Liver (tissue), 9 donors: ENCODE measurements around the gene DOCK2. TPM values are rescaled to one million over a fixed set of nuclear protein-coding genes. Genes with fewer than 3 reads are reported as not detected.
"Not testable (repeated sequence)": the region's sequence is repeated elsewhere in the genome, so short reads cannot be mapped to it uniquely, and the experiment has no call there.

Experiments used
- DNase-seq: peaks from one replicate; pipeline ENCODE4 v3.0.0-alpha.2; 2017; ENCODE audit warnings: low spot score
- H3K27ac ChIP-seq, 2 donors: one replicate each; pipeline ENCODE4 v1.7.0; 2013; ENCODE audit warnings: inconsistent platforms in 2 of 2, low read length in 2 of 2, control low read depth in 1 of 2, low read depth in 1 of 2, mild to moderate bottlenecking in 1 of 2
- H3K27me3 ChIP-seq, 4 donors: one replicate each; pipeline versions ENCODE4 v1.6.1 to v1.7.0; 2013; ENCODE audit warnings: low read length in 3 of 4, inconsistent platforms in 1 of 4, mild to moderate bottlenecking in 1 of 4, moderate library complexity in 1 of 4; ENCODE audit not compliant: control insufficient read depth in 4 of 4, insufficient read depth in 4 of 4
- H3K36me3 ChIP-seq, 4 donors: one replicate each; pipeline versions ENCODE4 v1.6.1 to v1.7.0; 2013; ENCODE audit warnings: low read length in 3 of 4, mild to moderate bottlenecking in 3 of 4, low read depth in 1 of 4, moderate library complexity in 1 of 4; ENCODE audit not compliant: control insufficient read depth in 4 of 4, insufficient read depth in 3 of 4
- H3K4me1 ChIP-seq, 4 donors: one replicate each; pipeline versions ENCODE4 v1.6.1 to v1.7.0; 2013; ENCODE audit warnings: low read length in 3 of 4, mild to moderate bottlenecking in 3 of 4, moderate library complexity in 1 of 4; ENCODE audit not compliant: control insufficient read depth in 4 of 4, insufficient read depth in 4 of 4
- H3K4me3 ChIP-seq, 3 donors: one replicate each; pipeline versions ENCODE4 v1.6.1 to v1.7.0; 2013; ENCODE audit warnings: low read length in 3 of 3, control low read depth in 1 of 3, low read depth in 1 of 3, mild to moderate bottlenecking in 1 of 3
- H3K9ac ChIP-seq, 2 donors: one replicate each; pipeline ENCODE4 v1.7.0; 2013; ENCODE audit warnings: low read length in 2 of 2, mild to moderate bottlenecking in 2 of 2, moderate library complexity in 2 of 2, control low read depth in 1 of 2, low read depth in 1 of 2
- H3K9me3 ChIP-seq, 4 donors: one replicate each; pipeline versions ENCODE4 v1.6.1 to v1.7.0; 2013; ENCODE audit warnings: low read length in 3 of 4; ENCODE audit not compliant: control insufficient read depth in 4 of 4
- CTCF ChIP-seq: fragments of 150-350 bp; IDR thresholded peaks from 2 replicates; pipeline ENCODE4 v1.5.1; 2017; ENCODE audit warnings: improper control_type of control experiment, low read depth, low read length; ENCODE audit not compliant: missing input control
- EGR1 ChIP-seq, 2 donors: IDR thresholded peaks; 2 replicates each; pipeline ENCODE4 v1.6.1; 2016 to 2018; ENCODE audit warnings: antibody characterized with exemption in 2 of 2, low read depth in 2 of 2
- FOXA1 ChIP-seq: IDR thresholded peaks from 2 replicates; pipeline ENCODE4 v1.6.1; 2016; ENCODE audit warnings: antibody characterized with exemption
- FOXA2 ChIP-seq: IDR thresholded peaks from 2 replicates; pipeline ENCODE4 v1.6.1; 2016; ENCODE audit warnings: antibody characterized with exemption
- GABPA ChIP-seq, 2 donors: IDR thresholded peaks in 1 of 2; conservative IDR thresholded peaks in 1 of 2; 2 replicates each; pipeline ENCODE4 v1.6.1; 2016; ENCODE audit warnings: antibody characterized with exemption in 2 of 2, mild to moderate bottlenecking in 1 of 2, moderate library complexity in 1 of 2
- HNF4A ChIP-seq, 2 donors: conservative IDR thresholded peaks; 2 replicates each; pipeline ENCODE4 v1.6.1; 2016; ENCODE audit warnings: antibody characterized with exemption in 2 of 2, mild to moderate bottlenecking in 2 of 2
- JUND ChIP-seq, 2 donors: IDR thresholded peaks; 2 replicates each; pipeline ENCODE4 v1.6.1; 2016; ENCODE audit warnings: antibody characterized with exemption in 2 of 2
- NR2F2 ChIP-seq: IDR thresholded peaks from 2 replicates; pipeline ENCODE4 v1.6.1; 2016; ENCODE audit warnings: antibody characterized with exemption
- RAD21 ChIP-seq, 2 donors: IDR thresholded peaks; 2 replicates each; pipeline ENCODE4 v1.6.1; 2016; ENCODE audit warnings: antibody characterized with exemption in 2 of 2, mild to moderate bottlenecking in 2 of 2
- REST ChIP-seq: IDR thresholded peaks from 2 replicates; pipeline ENCODE4 v1.6.1; 2016; ENCODE audit warnings: antibody characterized with exemption, mild to moderate bottlenecking
- RXRA ChIP-seq, 2 donors: IDR thresholded peaks; 2 replicates each; pipeline ENCODE4 v1.6.1; 2017 to 2018; ENCODE audit warnings: antibody characterized with exemption in 2 of 2, mild to moderate bottlenecking in 1 of 2
- SP1 ChIP-seq: IDR thresholded peaks from 2 replicates; pipeline ENCODE4 v1.6.1; 2018; ENCODE audit warnings: antibody characterized with exemption, mild to moderate bottlenecking
- TAF1 ChIP-seq: conservative IDR thresholded peaks from 2 replicates; pipeline ENCODE4 v1.6.1; 2016; ENCODE audit warnings: antibody characterized with exemption, mild to moderate bottlenecking
- YY1 ChIP-seq: IDR thresholded peaks from 2 replicates; pipeline ENCODE4 v1.6.1; 2016; ENCODE audit warnings: antibody characterized with exemption, mild to moderate bottlenecking
- ZBTB33 ChIP-seq: IDR thresholded peaks from 2 replicates; pipeline ENCODE4 v1.6.1; 2016; ENCODE audit warnings: antibody characterized with exemption
- WGBS: extraction: QIAGEN DNeasy Blood & Tissue Kit; methylation state at CpG from one replicate; pipeline ENCODE4 v1.1.7; 2013; 5-methylcytosine and 5-hydroxymethylcytosine counted together
- polyA plus RNA-seq, 2 donors: library from polyadenylated mRNA; stranded (reverse) in 1 of 2; unstranded in 1 of 2; fragments of 200-250 nt in 1 of 2; fragments of >200 nt in 1 of 2; fragmentation: Nextera tagmentation in 1 of 2; extraction: Ambion mirVana in 1 of 2; gene quantifications; one replicate each; pipeline versions ENCODE4 v1.2.1 to v1.2.3, GENCODE V29; 2013 to 2015
- total RNA-seq, 2 donors: library from RNA; depleted of rRNA; stranded (reverse); fragments of >200 nt; gene quantifications; one replicate each; pipeline ENCODE4 v1.2.3, GENCODE V29; 2014
- TF ChIP-seq, protein P1 (sequence below): IDR thresholded peaks from 2 replicates; pipeline ENCODE4 v1.6.1; 2016; ENCODE audit warnings: antibody characterized with exemption
- TF ChIP-seq, protein P2 (sequence below): IDR thresholded peaks from 2 replicates; pipeline ENCODE4 v1.6.1; 2016; ENCODE audit warnings: antibody characterized with exemption
- donor health status: healthy.
- donor health status: healthy.
- donor health status: healthy.
- donor health status: healthy.
- donor health status: healthy.

The DOCK2 gene
- total and polyA plus RNA-seq, 4 donors, result 2.3 to 26.6 (median 8.2) TPM

GRCh38 chr5:169832845-169833244 is 195.8 kb downstream of the DOCK2 start:
- no peak overlapping the region for H3K27ac ChIP-seq
- H3K4me3 ChIP-seq, result no peak overlapping the region
- no peaks in the 10 kb centered on the region for H3K9me3 ChIP-seq
- DNase-seq, result no peak
- peaks cover 0 to 2% (median 0%) of the 10 kb centered on the region in 4 donors for H3K27me3 ChIP-seq
- no peaks in the 10 kb centered on the region for H3K4me1 ChIP-seq
- no peak for TF ChIP-seq RXRA (IDR thresholded peaks at IDR 0.05)
- no peak for TF ChIP-seq ZBTB33
- no peak for TF ChIP-seq SP1
- TF ChIP-seq HNF4A (conservative IDR thresholded peaks at IDR 0.05), result no peak
- no peak for TF ChIP-seq EGR1 (IDR thresholded peaks at IDR 0.05; ENCODE audit: low read depth in 2 of 2)
- TF ChIP-seq, protein P1, sequence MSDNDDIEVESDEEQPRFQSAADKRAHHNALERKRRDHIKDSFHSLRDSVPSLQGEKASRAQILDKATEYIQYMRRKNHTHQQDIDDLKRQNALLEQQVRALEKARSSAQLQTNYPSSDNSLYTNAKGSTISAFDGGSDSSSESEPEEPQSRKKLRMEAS, result no peak
- no peak for TF ChIP-seq TAF1
- no peak for TF ChIP-seq FOXA1
- TF ChIP-seq NR2F2, result no peak
- no peak for TF ChIP-seq FOXA2
- TF ChIP-seq RAD21 (IDR thresholded peaks at IDR 0.05), result no peak
- no peak for TF ChIP-seq YY1
- TF ChIP-seq JUND (IDR thresholded peaks at IDR 0.05), result no peak
- TF ChIP-seq, protein P2, sequence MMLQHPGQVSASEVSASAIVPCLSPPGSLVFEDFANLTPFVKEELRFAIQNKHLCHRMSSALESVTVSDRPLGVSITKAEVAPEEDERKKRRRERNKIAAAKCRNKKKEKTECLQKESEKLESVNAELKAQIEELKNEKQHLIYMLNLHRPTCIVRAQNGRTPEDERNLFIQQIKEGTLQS, result no peak
- TF ChIP-seq GABPA (IDR thresholded peaks at IDR 0.05 in 1 of 2, conservative IDR thresholded peaks at IDR 0.05 in 1 of 2), result no peak
- TF ChIP-seq REST, result no peak
- TF ChIP-seq CTCF, result no peak
- no peak overlapping the region for H3K9ac ChIP-seq
- no peaks in the 10 kb centered on the region for H3K36me3 ChIP-seq

DNA sequence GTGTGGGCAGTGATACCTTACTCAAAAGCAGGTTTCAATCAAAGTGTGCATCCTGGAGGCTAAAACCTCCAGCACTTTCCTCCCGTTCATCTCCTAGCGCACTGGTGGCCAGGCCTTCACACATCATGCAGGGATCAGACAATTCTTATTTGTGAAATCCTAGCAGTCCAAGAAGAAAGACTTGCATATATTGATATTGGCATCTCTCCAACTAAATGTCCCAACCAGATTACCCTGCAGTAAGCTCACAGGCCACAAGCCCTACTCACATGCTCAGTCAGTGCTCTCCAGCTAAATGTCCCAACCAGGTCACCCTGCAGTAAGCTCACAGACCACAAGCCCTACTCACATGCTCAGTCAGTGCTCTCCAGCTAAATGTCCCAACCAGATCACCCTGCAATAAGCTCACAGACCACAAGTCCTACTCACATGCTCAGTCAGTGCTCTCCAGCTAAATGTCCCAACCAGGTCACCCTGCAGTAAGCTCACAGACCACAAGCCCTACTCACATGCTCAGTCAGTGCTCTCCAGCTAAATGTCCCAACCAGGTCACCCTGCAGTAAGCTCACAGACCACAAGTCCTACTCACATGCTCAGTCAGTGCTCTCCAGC is 196.7 kb downstream of the DOCK2 start:
- H3K27me3 ChIP-seq, H3K4me1 ChIP-seq, H3K4me3 ChIP-seq, H3K9ac ChIP-seq, H3K9me3 ChIP-seq, DNase-seq, H3K27ac ChIP-seq, H3K36me3 ChIP-seq: not testable (repeated sequence)
- 90% methylated on average over 2 of the region's 2 CpGs for WGBS

DNA sequence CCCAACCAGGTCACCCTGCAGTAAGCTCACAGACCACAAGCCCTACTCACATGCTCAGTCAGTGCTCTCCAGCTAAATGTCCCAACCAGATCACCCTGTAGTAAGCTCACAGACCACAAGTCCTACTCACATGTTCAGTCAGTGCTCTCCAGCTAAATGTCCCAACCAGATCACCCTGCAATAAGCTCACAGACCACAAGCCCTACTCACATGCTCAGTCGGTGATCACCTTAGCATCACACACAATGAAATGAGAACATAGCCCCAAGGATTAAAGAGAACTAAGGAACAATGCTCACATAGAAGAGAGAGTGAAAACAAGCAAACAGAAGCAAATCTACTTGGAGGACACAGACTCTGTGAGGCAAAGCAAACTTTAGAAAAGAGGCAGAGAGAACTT is 197.5 kb downstream of the DOCK2 start:
- H3K9ac ChIP-seq, H3K4me3 ChIP-seq, DNase-seq, H3K9me3 ChIP-seq, H3K27me3 ChIP-seq, H3K27ac ChIP-seq, H3K4me1 ChIP-seq, H3K36me3 ChIP-seq: not testable (repeated sequence)
- 59% methylated on average over 1 of the region's 1 CpG for WGBS
